Activated naive CD8-positive, alpha-beta T cell (primary cell): ENCODE data around the gene CYREN.
"Not testable (repeated sequence)": the region's sequence is repeated elsewhere in the genome, so short reads cannot be mapped to it uniquely, and the experiment has no call there.

Experiments
- H3K27ac Mint-ChIP-seq: one replicate; pipeline ENCODE4 v1.8.0; 2021; ENCODE audit warnings: mixed read lengths
- H3K27me3 Mint-ChIP-seq: one replicate; pipeline ENCODE4 v1.8.0; 2021; ENCODE audit warnings: mixed read lengths
- H3K36me3 Mint-ChIP-seq: one replicate; pipeline ENCODE4 v1.8.0; 2021; ENCODE audit warnings: mixed read lengths
- H3K4me1 Mint-ChIP-seq: one replicate; pipeline ENCODE4 v1.8.0; 2021; ENCODE audit warnings: low read depth, mixed read lengths
- H3K4me3 Mint-ChIP-seq: one replicate; pipeline ENCODE4 v1.8.0; 2021; ENCODE audit warnings: mild to moderate bottlenecking, mixed read lengths
- H3K9me3 Mint-ChIP-seq: one replicate; pipeline ENCODE4 v1.8.0; 2021; ENCODE audit warnings: low read depth, mixed read lengths

CYREN gene

GRCh38 chr7:135173916-135174315 is 3.4 kb upstream of the CYREN start:
- H3K9me3 Mint-ChIP-seq, H3K4me3 Mint-ChIP-seq, H3K27ac Mint-ChIP-seq, H3K27me3 Mint-ChIP-seq, H3K36me3 Mint-ChIP-seq: not testable (repeated sequence)
- H3K4me1 Mint-ChIP-seq: peaks cover 24% of the 10 kb centered on the region

- H3K4me3 Mint-ChIP-seq: peak overlapping the region; percentile 97
- H3K4me1 Mint-ChIP-seq: peaks cover 45% of the 10 kb centered on the region
- H3K27me3 Mint-ChIP-seq, H3K9me3 Mint-ChIP-seq, H3K36me3 Mint-ChIP-seq: not testable (repeated sequence)
- H3K27ac Mint-ChIP-seq: peak overlapping the region; percentile 95
Observed at GRCh38 chr7:135171581-135172291, 1.2 kb upstream of the CYREN start.

DNA sequence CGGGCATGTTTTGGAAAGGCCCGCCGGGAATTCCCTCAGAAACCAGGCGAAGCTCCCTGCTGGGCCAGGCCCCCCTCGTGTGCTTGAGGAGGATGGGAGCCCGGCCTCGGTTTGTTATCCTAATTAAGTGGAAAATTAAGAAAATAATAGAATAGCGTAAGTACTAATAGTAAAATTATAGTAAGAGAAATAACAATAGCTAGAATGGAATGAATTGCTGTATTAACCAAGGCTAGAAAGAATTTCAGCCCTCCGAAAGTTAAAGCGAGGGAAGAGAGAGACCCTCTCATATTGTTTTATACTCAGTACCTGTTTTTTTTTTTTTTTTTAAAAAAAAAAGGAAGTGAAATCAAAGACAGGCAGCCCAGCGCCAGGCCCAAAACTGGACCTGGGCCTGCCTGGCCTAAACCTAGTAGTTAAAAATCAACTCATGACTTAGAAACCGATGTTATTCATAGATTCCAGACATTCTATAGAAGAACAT is 533 bp upstream of the CYREN start:
- Mint-ChIP-seq H3K4me1 (peaks cover 49% of the 10 kb centered on the region), H3K27ac (peak overlapping the region; percentile 95), H3K4me3 (peak overlapping the region; percentile 97)
- H3K36me3 Mint-ChIP-seq, H3K9me3 Mint-ChIP-seq, H3K27me3 Mint-ChIP-seq: not testable (repeated sequence)

GRCh38 chr7:135169964-135170273 is 588 bp downstream of the CYREN start:
- H3K9me3 Mint-ChIP-seq: no peaks in the 10 kb centered on the region
- peak overlapping the region; percentile 97 for H3K4me3 Mint-ChIP-seq
- H3K27me3 Mint-ChIP-seq: no peaks in the 10 kb centered on the region
- H3K4me1 Mint-ChIP-seq: peaks cover 56% of the 10 kb centered on the region
- H3K27ac Mint-ChIP-seq: peak overlapping the region; percentile 98
- H3K36me3 Mint-ChIP-seq: peaks cover 11% of the 10 kb centered on the region

- no peaks in the 10 kb centered on the region for H3K27me3 Mint-ChIP-seq
- H3K36me3 Mint-ChIP-seq: peaks cover 11% of the 10 kb centered on the region
- peak overlapping the region; percentile 98 for H3K27ac Mint-ChIP-seq
- no peaks in the 10 kb centered on the region for H3K9me3 Mint-ChIP-seq
- peak overlapping the region; percentile 97 for H3K4me3 Mint-ChIP-seq
- H3K4me1 Mint-ChIP-seq: peaks cover 56% of the 10 kb centered on the region
Observed at GRCh38 chr7:135169141-135169963, 1.2 kb downstream of the CYREN start.

GRCh38 chr7:135168489-135169140 is 1.9 kb downstream of the CYREN start:
- H3K27me3 Mint-ChIP-seq: no peaks in the 10 kb centered on the region
- peak overlapping the region; percentile 97 for H3K4me3 Mint-ChIP-seq
- peaks cover 59% of the 10 kb centered on the region for H3K4me1 Mint-ChIP-seq
- H3K36me3 Mint-ChIP-seq: peaks cover 15% of the 10 kb centered on the region
- peak overlapping the region; percentile 98 for H3K27ac Mint-ChIP-seq
- H3K9me3 Mint-ChIP-seq: no peaks in the 10 kb centered on the region

- H3K27me3 Mint-ChIP-seq: no peaks in the 10 kb centered on the region
- H3K27ac Mint-ChIP-seq: peak overlapping the region; percentile 87
- H3K36me3 Mint-ChIP-seq: peaks cover 16% of the 10 kb centered on the region
- H3K4me3 Mint-ChIP-seq: peak overlapping the region; percentile 97
- H3K9me3 Mint-ChIP-seq: no peaks in the 10 kb centered on the region
- peaks cover 60% of the 10 kb centered on the region for H3K4me1 Mint-ChIP-seq
Observed at GRCh38 chr7:135168001-135168400, 2.5 kb downstream of the CYREN start.

DNA sequence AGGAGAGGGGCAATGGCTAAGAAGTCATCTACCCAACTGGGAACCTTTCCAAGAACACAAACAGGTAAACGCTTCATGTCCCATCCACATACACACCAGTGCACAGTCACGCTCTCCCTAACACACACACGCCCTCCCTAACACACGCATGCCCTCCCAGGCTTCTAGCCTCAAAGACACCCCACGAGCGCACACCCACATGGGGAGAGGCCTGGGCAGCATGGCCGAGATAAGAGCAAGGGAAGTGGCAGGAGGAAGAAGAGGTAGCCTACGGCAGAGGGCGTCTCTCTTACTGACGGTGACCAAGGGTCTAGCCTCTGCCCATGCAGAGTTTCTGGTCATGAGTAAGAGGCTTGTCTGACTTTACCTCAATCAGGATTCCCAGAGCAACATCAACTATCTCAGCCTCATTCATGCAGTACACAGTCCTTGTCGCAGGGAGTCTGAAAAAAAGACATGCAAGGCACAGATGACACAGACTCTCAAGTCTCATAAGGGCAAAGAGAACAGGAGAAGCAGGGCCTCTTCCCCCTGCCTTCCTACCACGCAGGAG is 3.1 kb downstream of the CYREN start:
- H3K4me1 Mint-ChIP-seq: peaks cover 64% of the 10 kb centered on the region
- peak overlapping the region; percentile 74 for H3K4me3 Mint-ChIP-seq
- H3K36me3 Mint-ChIP-seq: peaks cover 20% of the 10 kb centered on the region
- no peaks in the 10 kb centered on the region for H3K27me3 Mint-ChIP-seq
- peaks cover under 1% of the 10 kb centered on the region for H3K9me3 Mint-ChIP-seq
- H3K27ac Mint-ChIP-seq: peak overlapping the region; percentile 87

DNA sequence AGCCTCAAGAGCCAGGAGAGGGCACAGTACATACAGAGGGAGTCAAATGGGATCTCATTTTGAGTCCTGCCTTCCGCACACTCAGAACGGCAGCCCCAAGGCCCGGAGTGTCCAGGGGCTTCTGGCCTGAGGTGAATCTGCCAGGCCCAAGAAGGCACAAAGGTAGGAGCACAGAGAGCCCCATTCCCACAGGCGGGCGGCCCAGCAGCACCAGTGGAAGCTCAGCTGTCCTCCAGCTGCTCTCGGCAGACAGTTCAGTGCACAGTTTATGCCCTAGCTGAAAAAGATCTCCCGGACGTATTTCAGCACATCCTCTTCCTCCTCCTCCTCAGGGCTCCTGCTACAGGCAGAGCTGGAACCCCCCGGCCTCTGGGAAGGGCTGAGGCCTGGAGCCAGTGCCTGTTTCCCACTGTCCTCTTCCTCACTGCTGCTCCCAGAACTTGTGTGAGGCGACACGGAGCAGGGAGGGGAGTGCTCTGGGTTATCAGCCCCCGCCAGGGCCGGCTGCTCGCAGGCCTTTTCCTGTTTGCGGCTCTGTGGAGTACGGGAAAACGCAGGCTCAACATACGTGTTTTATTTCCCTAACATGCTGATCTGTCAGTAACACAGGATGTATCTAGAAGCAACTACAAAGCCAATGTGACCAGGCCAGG is 4.0 kb downstream of the CYREN start:
- H3K27ac Mint-ChIP-seq: peak overlapping the region; percentile 87
- H3K4me3 Mint-ChIP-seq: peak overlapping the region; percentile 47
- peaks cover 27% of the 10 kb centered on the region for H3K36me3 Mint-ChIP-seq
- H3K27me3 Mint-ChIP-seq: no peaks in the 10 kb centered on the region
- peaks cover 63% of the 10 kb centered on the region for H3K4me1 Mint-ChIP-seq
- peaks cover 4% of the 10 kb centered on the region for H3K9me3 Mint-ChIP-seq

DNA sequence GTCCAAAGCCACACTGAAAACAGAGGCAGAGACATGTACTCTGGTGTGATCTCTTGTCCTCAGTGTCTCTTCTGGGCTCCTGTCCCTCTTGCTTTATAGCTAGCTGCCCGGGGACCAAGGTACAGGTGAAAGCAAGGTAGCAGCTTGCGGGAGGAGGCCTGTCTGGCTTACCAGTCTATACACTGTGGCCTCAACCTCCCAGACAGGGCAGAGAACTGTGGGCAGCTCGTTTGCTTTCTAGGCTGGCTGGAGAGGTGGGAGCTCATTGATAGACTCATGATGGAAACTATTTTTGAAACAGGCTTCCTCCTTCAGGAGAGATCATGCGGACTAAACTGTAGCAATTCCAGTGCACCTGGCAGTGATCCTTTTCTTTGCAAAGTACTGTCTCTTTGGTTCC is 4.6 kb downstream of the CYREN start:
- Mint-ChIP-seq H3K4me3 (peak overlapping the region; percentile 10), H3K9me3 (peaks cover 4% of the 10 kb centered on the region), H3K36me3 (peaks cover 28% of the 10 kb centered on the region), H3K27me3 (no peaks in the 10 kb centered on the region), H3K4me1 (peaks cover 63% of the 10 kb centered on the region), H3K27ac (peak overlapping the region; percentile 82)

GRCh38 chr7:135164357-135165061 is 6.0 kb downstream of the CYREN start:
- H3K36me3 Mint-ChIP-seq: peaks cover 33% of the 10 kb centered on the region
- peaks cover 4% of the 10 kb centered on the region for H3K9me3 Mint-ChIP-seq
- H3K27me3 Mint-ChIP-seq: no peaks in the 10 kb centered on the region
- no peak overlapping the region for H3K4me3 Mint-ChIP-seq
- H3K4me1 Mint-ChIP-seq: peaks cover 71% of the 10 kb centered on the region
- peak overlapping the region; percentile 87 for H3K27ac Mint-ChIP-seq

GRCh38 chr7:135162382-135163001 is 8.0 kb downstream of the CYREN start:
- H3K4me1 Mint-ChIP-seq: peaks cover 69% of the 10 kb centered on the region
- peaks cover 8% of the 10 kb centered on the region for H3K9me3 Mint-ChIP-seq
- peaks cover 34% of the 10 kb centered on the region for H3K36me3 Mint-ChIP-seq
- peak overlapping the region; percentile 84 for H3K27ac Mint-ChIP-seq
- H3K27me3 Mint-ChIP-seq: no peaks in the 10 kb centered on the region
- no peak overlapping the region for H3K4me3 Mint-ChIP-seq

- peaks cover 37% of the 10 kb centered on the region for H3K36me3 Mint-ChIP-seq
- no peaks in the 10 kb centered on the region for H3K27me3 Mint-ChIP-seq
- H3K27ac Mint-ChIP-seq: peak overlapping the region; percentile 84
- H3K9me3 Mint-ChIP-seq: peaks cover 12% of the 10 kb centered on the region
- H3K4me3 Mint-ChIP-seq: no peak overlapping the region
- peaks cover 68% of the 10 kb centered on the region for H3K4me1 Mint-ChIP-seq
Observed at GRCh38 chr7:135161669-135162068, 8.8 kb downstream of the CYREN start.
